Measurements from ENCODE around the gene DCTD. TPM values are rescaled to one million over a fixed set of nuclear protein-coding genes. Genes with fewer than 3 reads are reported as not detected.

Gene DCTD
- total and polyA plus RNA-seq, 2 experiments from 2014 or later = 133 to 170 TPM

DNA sequence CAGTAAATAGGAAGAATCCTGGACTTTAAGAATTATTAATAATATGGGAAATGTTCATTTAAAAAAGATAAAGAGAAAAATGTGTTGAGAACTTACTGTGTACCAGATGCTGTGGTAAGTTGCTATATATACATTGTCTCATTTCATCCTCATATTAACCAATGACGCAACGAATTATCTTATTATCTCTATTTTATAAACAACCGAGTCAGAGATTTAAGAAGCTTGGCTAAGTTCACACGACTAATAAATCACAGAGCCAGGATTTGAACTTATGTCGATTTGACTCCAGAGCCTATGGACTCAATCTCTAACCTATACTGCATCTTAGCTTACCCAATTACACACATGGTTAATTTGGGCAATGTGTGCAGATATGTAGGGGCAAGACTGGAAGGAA is 15.5 kb upstream of the DCTD start:
- Histone ChIP-seq H3K9ac (no peak overlapping the region), H3K79me2 (ENCODE audit: insufficient read depth) (no peaks in the 10 kb centered on the region), H3K27me3 (replicated peaks; ENCODE audit: insufficient read depth) (no peaks in the 10 kb centered on the region), H4K20me1 (ENCODE audit: insufficient read depth) (no peaks in the 10 kb centered on the region), H3K9me3 (ENCODE audit: low read depth) (no peaks in the 10 kb centered on the region), H3K4me2 (ENCODE audit: unreplicated experiment) (no peak overlapping the region), H3K36me3 (ENCODE audit: low read depth) (no peaks in the 10 kb centered on the region), H2AFZ (no peak overlapping the region), H3K27ac (peak overlapping the region; percentile 49; the same call in 1 of the 2 replicates), H3K4me3 (no peak overlapping the region), H3F3A (ENCODE audit: insufficient read depth) (peaks cover 47% of the 10 kb centered on the region), H3K4me1 (ENCODE audit: insufficient read depth) (peaks cover 52% of the 10 kb centered on the region), H3K9me2 (ENCODE audit: insufficient read depth) (no peaks in the 10 kb centered on the region)
- no peak for DNase-seq
- TF ChIP-seq EZH2 (IDR thresholded peaks at IDR 0.05; ENCODE audit: insufficient read depth, poor library complexity, severe bottlenecking) (no peak), EZH2phosphoT487 (IDR thresholded peaks at IDR 0.05; ENCODE audit: insufficient read depth, low read depth) (no peak)
- in situ Hi-C loops (cut with MboI) = loop anchor here (10.0 to 25.0 kb wide), 2 partner anchors 322 to 455 kb away; no protein-coding TSS in a partner anchor
- 70 to 85% methylated on average over 5 of the region's 5 CpGs for WGBS, 2 experiments (ENCODE audit: low coverage in 1 of 2, low lambda C conversion rate in 2 of 2, missing lambda C conversion rate in 2 of 2)

DNA sequence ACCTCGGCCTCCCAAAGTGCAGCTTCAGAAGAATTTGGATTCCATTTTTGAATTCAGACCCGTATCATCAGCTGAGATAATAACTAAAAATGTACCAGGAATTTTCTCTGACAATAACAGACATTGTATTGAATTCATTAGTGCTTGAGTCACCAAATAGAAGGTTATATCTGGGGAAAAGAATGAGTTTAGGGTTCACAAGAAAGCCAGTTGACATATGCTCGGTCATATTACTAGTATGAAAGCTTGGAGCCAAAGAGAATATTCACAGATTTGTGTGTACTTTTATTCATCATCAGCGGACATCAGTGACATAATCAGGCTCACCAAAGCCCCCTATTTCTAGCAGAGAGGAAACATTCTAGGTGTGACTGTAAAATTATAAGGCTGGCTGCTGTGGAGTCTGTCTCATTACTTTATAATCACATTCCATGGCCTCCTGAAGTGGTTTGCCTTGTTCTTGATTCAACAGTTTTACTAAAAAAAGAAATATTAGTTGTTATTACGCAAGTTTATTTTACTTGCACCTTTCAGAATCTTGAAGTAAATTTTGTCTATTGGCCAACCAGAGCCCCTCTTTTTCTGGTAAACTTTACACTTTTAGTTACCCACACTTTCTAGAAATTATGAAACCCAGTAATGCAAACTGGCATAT is 14.6 kb upstream of the DCTD start:
- TF ChIP-seq EZH2phosphoT487 (IDR thresholded peaks at IDR 0.05; ENCODE audit: insufficient read depth, low read depth) = no peak
- no peak for TF ChIP-seq EZH2 (IDR thresholded peaks at IDR 0.05; ENCODE audit: insufficient read depth, poor library complexity, severe bottlenecking)
- H3K27me3 ChIP-seq (replicated peaks; ENCODE audit: insufficient read depth) = no peaks in the 10 kb centered on the region
- no peak overlapping the region for H3K4me3 ChIP-seq
- H3K4me1 ChIP-seq (ENCODE audit: insufficient read depth) = peaks cover 47% of the 10 kb centered on the region
- H3K36me3 ChIP-seq (ENCODE audit: low read depth) = no peaks in the 10 kb centered on the region
- H3F3A ChIP-seq (ENCODE audit: insufficient read depth) = peaks cover 53% of the 10 kb centered on the region
- no peaks in the 10 kb centered on the region for H3K9me3 ChIP-seq (ENCODE audit: low read depth)
- H2AFZ ChIP-seq = peak overlapping the region; percentile 20; the same call in 1 of the 2 replicates
- 26 to 37% methylated on average over 5 of the region's 5 CpGs for WGBS, 2 experiments (ENCODE audit: low coverage in 1 of 2, low lambda C conversion rate in 2 of 2, missing lambda C conversion rate in 2 of 2)
- H3K4me2 ChIP-seq (ENCODE audit: unreplicated experiment) = peak overlapping the region; percentile 40
- no peaks in the 10 kb centered on the region for H4K20me1 ChIP-seq (ENCODE audit: insufficient read depth)
- no peaks in the 10 kb centered on the region for H3K79me2 ChIP-seq (ENCODE audit: insufficient read depth)
- in situ Hi-C loops (cut with MboI) = loop anchor here (10.0 to 25.0 kb wide), 2 partner anchors 323 to 455 kb away; no protein-coding TSS in a partner anchor
- no peaks in the 10 kb centered on the region for H3K9me2 ChIP-seq (ENCODE audit: insufficient read depth)
- H3K27ac ChIP-seq = peak overlapping the region; percentile 49
- peak; percentile 86 for DNase-seq
- H3K9ac ChIP-seq = no peak overlapping the region

DNA sequence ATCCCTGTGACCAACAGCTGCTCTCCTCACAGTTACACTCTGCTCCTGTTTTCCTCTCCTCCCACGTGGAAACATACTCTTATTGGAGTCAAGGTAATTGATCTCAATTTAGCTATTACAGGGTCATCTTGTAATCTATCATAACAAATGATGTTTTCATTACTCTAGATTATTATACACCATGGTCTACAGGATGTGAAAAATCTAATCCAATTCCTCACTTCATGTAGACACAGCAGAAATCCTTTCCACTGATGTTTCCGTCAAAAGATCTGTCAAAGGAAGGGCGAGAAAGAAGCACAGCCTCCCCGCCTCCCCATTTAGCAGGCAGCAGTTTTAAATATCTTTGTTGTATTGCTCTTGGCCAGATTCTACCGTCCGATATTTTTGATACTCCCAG is 13.7 kb upstream of the DCTD start:
- H3K27ac ChIP-seq = 0 out of 2 replicates have a peak overlapping the region, but pooled peaks have one; percentile 49
- 80 to 82% methylated on average over 6 of the region's 6 CpGs for WGBS, 2 experiments (ENCODE audit: low coverage in 1 of 2, low lambda C conversion rate in 2 of 2, missing lambda C conversion rate in 2 of 2)

DNA sequence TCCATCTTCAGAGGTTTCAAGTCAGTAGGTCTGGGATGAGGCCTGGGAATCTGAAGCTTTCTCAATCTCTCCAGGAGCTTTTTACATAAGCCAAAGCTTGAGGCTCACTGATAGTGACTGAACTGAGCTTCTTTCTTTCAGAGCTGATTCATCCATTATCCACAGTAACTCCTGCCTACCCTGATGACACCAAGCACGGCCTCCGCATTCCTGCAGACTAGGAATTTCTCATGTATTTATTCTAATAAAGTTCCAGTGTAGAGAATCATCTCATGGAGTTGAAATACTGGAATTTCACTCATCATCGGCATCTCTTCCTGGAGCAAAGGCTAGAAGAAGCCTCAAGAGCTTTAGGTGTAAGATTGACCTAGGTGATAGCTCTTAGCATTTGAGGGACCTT is 12.1 kb upstream of the DCTD start:
- WGBS, 2 experiments (ENCODE audit: low coverage in 1 of 2, low lambda C conversion rate in 2 of 2, missing lambda C conversion rate in 2 of 2) = 0% methylated on average over 3 of the region's 3 CpGs
- TF ChIP-seq EZH2phosphoT487 (IDR thresholded peaks at IDR 0.05; ENCODE audit: insufficient read depth, low read depth) (no peak), EZH2 (IDR thresholded peaks at IDR 0.05; ENCODE audit: insufficient read depth, poor library complexity, severe bottlenecking) (no peak)
- peaks cover 47% of the 10 kb centered on the region for H3K4me1 ChIP-seq (ENCODE audit: insufficient read depth)
- H4K20me1 ChIP-seq (ENCODE audit: insufficient read depth) = no peaks in the 10 kb centered on the region
- H3K27me3 ChIP-seq (replicated peaks; ENCODE audit: insufficient read depth) = no peaks in the 10 kb centered on the region
- in situ Hi-C loops (cut with MboI) = loop anchor here (25.0 kb wide), 1 partner anchor 458 kb away; no protein-coding TSS in a partner anchor
- H3K9ac ChIP-seq = peak overlapping the region; percentile 51
- peak; percentile 96 for DNase-seq
- no peaks in the 10 kb centered on the region for H3K9me3 ChIP-seq (ENCODE audit: low read depth)
- H3K4me3 ChIP-seq = no peak overlapping the region
- H3K4me2 ChIP-seq (ENCODE audit: unreplicated experiment) = peak overlapping the region; percentile 46
- H2AFZ ChIP-seq = peak overlapping the region; percentile 48
- H3K36me3 ChIP-seq (ENCODE audit: low read depth) = no peaks in the 10 kb centered on the region
- peaks cover 53% of the 10 kb centered on the region for H3F3A ChIP-seq (ENCODE audit: insufficient read depth)
- H3K27ac ChIP-seq = peak overlapping the region; percentile 86
- no peaks in the 10 kb centered on the region for H3K9me2 ChIP-seq (ENCODE audit: insufficient read depth)
- H3K79me2 ChIP-seq (ENCODE audit: insufficient read depth) = no peaks in the 10 kb centered on the region

More for the DNA sequence above, 13.7 kb upstream of the DCTD start:
- H3F3A ChIP-seq (ENCODE audit: insufficient read depth) = peaks cover 53% of the 10 kb centered on the region
- H4K20me1 ChIP-seq (ENCODE audit: insufficient read depth) = no peaks in the 10 kb centered on the region
- in situ Hi-C loops (cut with MboI) = loop anchor here (10.0 to 25.0 kb wide), 2 partner anchors 324 to 456 kb away; no protein-coding TSS in a partner anchor
- no peak overlapping the region for H3K4me3 ChIP-seq
- no peak for DNase-seq
- H3K9me2 ChIP-seq (ENCODE audit: insufficient read depth) = no peaks in the 10 kb centered on the region
- TF ChIP-seq EZH2phosphoT487 (IDR thresholded peaks at IDR 0.05; ENCODE audit: insufficient read depth, low read depth) (no peak), EZH2 (IDR thresholded peaks at IDR 0.05; ENCODE audit: insufficient read depth, poor library complexity, severe bottlenecking) (no peak)
- no peaks in the 10 kb centered on the region for H3K36me3 ChIP-seq (ENCODE audit: low read depth)
- H3K9ac ChIP-seq = no peak overlapping the region
- peak overlapping the region; percentile 40 for H3K4me2 ChIP-seq (ENCODE audit: unreplicated experiment)
- H3K27me3 ChIP-seq (replicated peaks; ENCODE audit: insufficient read depth) = no peaks in the 10 kb centered on the region
- H3K9me3 ChIP-seq (ENCODE audit: low read depth) = no peaks in the 10 kb centered on the region
- peaks cover 47% of the 10 kb centered on the region for H3K4me1 ChIP-seq (ENCODE audit: insufficient read depth)
- no peak overlapping the region for H2AFZ ChIP-seq
- H3K79me2 ChIP-seq (ENCODE audit: insufficient read depth) = no peaks in the 10 kb centered on the region
